Measurements from ENCODE around the gene PNMA8B.

The PNMA8B gene

GRCh38 chr19:46486358-46486757 lies 9.3 kb downstream of the PNMA8B start:
- DNase-seq (ENCODE audit: low read depth) = no peak

GRCh38 chr19:46484656-46485055 lies 11.0 kb downstream of the PNMA8B start:
- no peak for DNase-seq (ENCODE audit: low read depth)

- DNase-seq (ENCODE audit: low read depth) = no peak
Measured at GRCh38 chr19:46482631-46483030, 13.0 kb downstream of the PNMA8B start.

DNA sequence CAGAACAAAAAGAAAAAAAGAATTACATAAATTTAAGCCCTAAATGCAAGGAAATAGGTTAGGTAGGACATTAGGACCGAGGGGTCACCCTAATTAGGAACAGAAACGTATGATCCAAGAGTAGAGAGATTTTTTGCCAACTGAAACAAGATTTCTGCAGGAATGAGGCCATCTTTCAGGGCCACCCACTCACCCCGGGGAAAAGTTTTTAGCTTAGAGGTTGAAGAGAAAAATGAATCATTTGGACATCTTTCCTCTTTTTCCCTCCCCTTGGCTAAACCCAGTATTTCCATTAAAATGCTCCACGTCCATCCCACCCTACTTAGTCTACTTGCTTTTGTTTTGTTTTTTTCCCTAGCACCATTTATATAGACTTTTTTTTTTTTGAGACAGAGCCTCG lies 13.7 kb downstream of the PNMA8B start:
- no peak for DNase-seq (ENCODE audit: low read depth)

GRCh38 chr19:46481223-46481848 lies 14.3 kb downstream of the PNMA8B start:
- DNase-seq (ENCODE audit: low read depth) = no peak

GRCh38 chr19:46480415-46480814 lies 15.3 kb downstream of the PNMA8B start:
- DNase-seq (ENCODE audit: low read depth) = no peak

DNA sequence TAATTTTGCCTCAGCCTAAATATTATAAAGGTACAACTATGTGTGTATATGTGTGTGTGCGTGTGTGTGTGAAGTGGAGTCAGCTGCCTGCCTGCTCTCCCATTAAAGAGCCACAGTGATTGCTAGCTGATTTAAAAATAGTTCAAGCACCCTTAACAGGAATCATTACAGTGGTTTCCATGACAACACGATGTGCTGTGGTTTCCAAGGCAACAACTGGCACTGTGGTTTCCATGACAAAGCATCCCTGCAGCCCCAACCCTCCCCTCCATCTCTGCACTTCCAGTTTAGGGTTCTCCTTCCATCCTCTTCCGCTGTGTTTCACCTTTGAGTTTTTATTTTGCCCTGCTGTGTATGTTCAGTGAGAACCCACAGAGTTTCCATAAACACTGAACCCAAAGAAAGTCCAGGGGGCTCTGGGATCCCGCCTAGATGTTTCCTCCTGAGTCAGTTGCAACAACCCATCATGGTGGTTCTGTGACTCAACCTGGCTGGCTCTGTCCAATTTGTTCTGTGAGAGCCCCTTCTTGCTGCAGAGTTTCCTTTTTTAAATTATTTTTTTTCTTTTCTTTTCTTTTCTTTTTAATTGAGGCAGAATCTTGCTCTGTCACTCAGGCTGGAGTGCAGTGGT lies 17.2 kb downstream of the PNMA8B start:
- no peak for DNase-seq (ENCODE audit: low read depth)

DNA sequence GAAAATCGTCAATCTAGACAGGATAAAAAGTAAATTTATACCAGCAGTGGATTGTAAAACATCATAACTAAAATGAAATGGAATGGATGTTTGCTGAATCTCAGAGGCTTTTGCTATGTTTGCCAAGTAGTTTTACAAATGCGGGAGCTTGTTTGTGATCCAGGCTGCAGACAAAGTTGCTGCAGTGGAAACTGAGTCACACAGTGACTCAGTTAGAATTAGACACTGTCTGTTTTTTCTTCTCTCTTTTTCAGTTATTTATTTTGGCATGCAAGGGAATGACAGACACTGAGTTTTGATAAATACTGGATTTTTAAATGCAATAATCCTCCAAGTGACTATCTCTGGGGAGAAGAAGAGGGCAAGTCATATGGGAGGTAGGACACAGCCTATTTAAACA lies 19.7 kb downstream of the PNMA8B start:
- no peak for DNase-seq (ENCODE audit: low read depth)

GRCh38 chr19:46474211-46474610 lies 21.5 kb downstream of the PNMA8B start:
- DNase-seq (ENCODE audit: low read depth) = no peak

DNA sequence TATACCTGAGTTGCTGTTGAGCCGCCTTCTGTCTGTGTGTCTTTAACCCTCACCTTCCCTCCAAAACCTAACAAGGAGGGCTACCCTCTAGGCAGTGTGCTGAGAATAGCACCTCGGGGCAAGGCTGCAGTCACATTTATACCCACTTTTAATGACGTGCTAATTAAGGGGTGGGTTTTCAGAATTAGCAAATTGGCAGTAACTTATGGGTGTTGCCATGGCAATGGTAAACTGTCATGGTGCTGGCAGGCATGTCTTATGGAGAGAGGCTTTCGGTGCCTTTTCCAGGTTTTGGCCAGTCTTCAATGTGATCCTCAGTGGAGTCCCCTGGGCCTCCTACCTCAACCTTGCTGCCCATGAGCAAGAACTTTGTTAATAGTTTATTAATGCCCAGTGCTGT lies 23.1 kb downstream of the PNMA8B start:
- no peak for DNase-seq (ENCODE audit: low read depth)

- DNase-seq (ENCODE audit: low read depth) = no peak
Measured at GRCh38 chr19:46471811-46472543, 23.7 kb downstream of the PNMA8B start.

- DNase-seq (ENCODE audit: low read depth) = no peak
Measured at GRCh38 chr19:46471116-46471733, 24.4 kb downstream of the PNMA8B start, which contains the start of gene PNMA8A. PNMA8A (minus strand) TSS chr19:46471563; CDS start chr19:46471035, 528 bp downstream.

- no peak for DNase-seq (ENCODE audit: low read depth)
Measured at GRCh38 chr19:46470376-46470775, 25.3 kb downstream of the PNMA8B start.

- DNase-seq (ENCODE audit: low read depth) = no peak
Measured at GRCh38 chr19:46469541-46470185, 26.0 kb downstream of the PNMA8B start.

GRCh38 chr19:46466536-46467196 lies 29.0 kb downstream of the PNMA8B start:
- no peak for DNase-seq (ENCODE audit: low read depth)

GRCh38 chr19:46463516-46463915 lies 32.2 kb downstream of the PNMA8B start:
- no peak for DNase-seq (ENCODE audit: low read depth)

DNA sequence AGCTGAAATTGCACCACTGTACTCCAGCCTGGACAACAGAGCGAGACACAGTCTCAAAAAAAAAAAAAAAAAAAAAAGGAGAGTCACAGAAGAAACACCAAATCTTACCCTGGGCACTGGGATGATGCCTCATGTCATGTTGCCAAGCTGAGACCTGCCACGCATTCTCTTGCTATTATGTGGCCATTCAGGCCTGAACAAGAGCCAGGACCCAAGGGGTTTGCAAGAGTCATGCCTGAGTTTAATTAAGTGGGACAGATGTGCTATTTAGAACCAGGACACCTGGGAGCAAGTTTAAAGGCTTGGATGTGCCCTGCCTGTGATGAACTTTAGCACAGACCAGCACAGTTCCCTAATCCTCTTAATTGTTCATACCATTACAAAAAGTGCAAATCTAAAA lies 34.1 kb downstream of the PNMA8B start:
- DNase-seq (ENCODE audit: low read depth) = no peak

- DNase-seq (ENCODE audit: low read depth) = no peak
Measured at GRCh38 chr19:46460981-46461380, 34.7 kb downstream of the PNMA8B start.

- no peak for DNase-seq (ENCODE audit: low read depth)
Measured at GRCh38 chr19:46460055-46460454, 35.6 kb downstream of the PNMA8B start.

GRCh38 chr19:46456930-46457329 lies 38.7 kb downstream of the PNMA8B start:
- no peak for DNase-seq (ENCODE audit: low read depth)

DNA sequence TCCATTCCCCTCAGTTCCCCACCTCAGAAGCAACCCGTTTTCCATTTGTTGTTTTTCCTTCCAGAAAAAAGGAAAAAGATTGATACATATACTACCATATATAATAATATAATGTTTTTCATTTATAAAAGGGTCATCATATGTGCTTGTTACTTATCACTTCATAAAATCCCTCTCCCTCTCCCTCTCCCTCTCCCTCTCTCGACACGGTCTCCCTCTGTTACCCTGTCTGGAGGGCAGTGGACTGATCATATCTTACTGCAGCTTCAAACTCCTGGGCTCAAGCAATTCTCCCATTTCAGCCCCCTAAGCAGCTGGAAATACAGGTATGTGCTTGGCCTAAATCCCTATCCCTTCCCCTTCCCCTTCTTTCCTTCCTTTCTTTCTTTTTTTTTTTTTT lies 41.4 kb downstream of the PNMA8B start:
- no peak for DNase-seq (ENCODE audit: low read depth)

- no peak for DNase-seq (ENCODE audit: low read depth)
Measured at GRCh38 chr19:46453661-46454060, 42.0 kb downstream of the PNMA8B start.
